ENCODE measurements around the gene IQSEC1.

The IQSEC1 gene

GRCh38 chr3:13107661-13108060 lies 34.4 kb upstream of the IQSEC1 start:
- DNase-seq (ENCODE audit: low read depth in 2 of 2) = no peak

GRCh38 chr3:13106308-13107001 lies 33.2 kb upstream of the IQSEC1 start:
- no peak for DNase-seq (ENCODE audit: low read depth in 2 of 2)

- no peak for DNase-seq (ENCODE audit: low read depth in 2 of 2)
These were observed 32.6 kb upstream of the IQSEC1 start for GRCh38 chr3:13105896-13106250.

- DNase-seq (ENCODE audit: low read depth in 2 of 2) = no peak
These were observed 32.1 kb upstream of the IQSEC1 start for GRCh38 chr3:13105181-13105895.

- no peak for DNase-seq (ENCODE audit: low read depth in 2 of 2)
These were observed 31.3 kb upstream of the IQSEC1 start for GRCh38 chr3:13104511-13104910.

- no peak for DNase-seq (ENCODE audit: low read depth in 2 of 2)
These were observed 30.3 kb upstream of the IQSEC1 start for GRCh38 chr3:13103416-13104058.

- no peak for DNase-seq (ENCODE audit: low read depth in 2 of 2)
These were observed 29.4 kb upstream of the IQSEC1 start for GRCh38 chr3:13102386-13103345.

- no peak for DNase-seq (ENCODE audit: low read depth in 2 of 2)
These were observed 26.5 kb upstream of the IQSEC1 start for GRCh38 chr3:13099707-13100106.

- no peak for DNase-seq (ENCODE audit: low read depth in 2 of 2)
These were observed 25.2 kb upstream of the IQSEC1 start for GRCh38 chr3:13098192-13098988.

GRCh38 chr3:13096356-13096755 lies 23.1 kb upstream of the IQSEC1 start:
- no peak for DNase-seq (ENCODE audit: low read depth in 2 of 2)

GRCh38 chr3:13095408-13095937 lies 22.2 kb upstream of the IQSEC1 start:
- DNase-seq (ENCODE audit: low read depth in 2 of 2) = no peak

GRCh38 chr3:13093687-13094086 lies 20.5 kb upstream of the IQSEC1 start:
- no peak for DNase-seq (ENCODE audit: low read depth in 2 of 2)

- no peak for DNase-seq (ENCODE audit: low read depth in 2 of 2)
These were observed 19.7 kb upstream of the IQSEC1 start for GRCh38 chr3:13092621-13093617.

- DNase-seq (ENCODE audit: low read depth in 2 of 2) = peak; percentile 15 to 18
These were observed 18.8 kb upstream of the IQSEC1 start for GRCh38 chr3:13091898-13092611.

GRCh38 chr3:13088028-13089006 lies 15.1 kb upstream of the IQSEC1 start:
- no peak for DNase-seq (ENCODE audit: low read depth in 2 of 2)

- no peak for DNase-seq (ENCODE audit: low read depth in 2 of 2)
These were observed 14.2 kb upstream of the IQSEC1 start for GRCh38 chr3:13087320-13087990.

- no peak for DNase-seq (ENCODE audit: low read depth in 2 of 2)
These were observed 13.3 kb upstream of the IQSEC1 start for GRCh38 chr3:13086531-13086981.

Data from fibroblast of skin of left quadriceps (primary cell).